EH (cell line): ENCODE measurements around the gene FAM171A2.
"Not testable (repeated sequence)": the region's sequence is repeated elsewhere in the genome, so short reads cannot be mapped to it uniquely, and the experiment has no call there.

Experiments used
- DNase-seq: peaks from one replicate; pipeline ENCODE4 v3.0.0-alpha.2; 2015; ENCODE audit warnings: low read depth

Gene FAM171A2

GRCh38 chr17:44383861-44384260, 20.2 kb upstream of the FAM171A2 start:
- no peak for DNase-seq

- DNase-seq, result no peak
These were observed 19.7 kb upstream of the FAM171A2 start for GRCh38 chr17:44383363-44383762.

- no peak for DNase-seq
These were observed 19.3 kb upstream of the FAM171A2 start for GRCh38 chr17:44382917-44383316.

GRCh38 chr17:44381810-44382305, 18.2 kb upstream of the FAM171A2 start:
- DNase-seq, result no peak

GRCh38 chr17:44380767-44381166, 17.1 kb upstream of the FAM171A2 start:
- DNase-seq, result no peak

GRCh38 chr17:44379887-44380286, 16.2 kb upstream of the FAM171A2 start:
- no peak for DNase-seq

- DNase-seq, result no peak
These were observed 14.6 kb upstream of the FAM171A2 start for GRCh38 chr17:44378171-44378705.

GRCh38 chr17:44376779-44377178, 13.1 kb upstream of the FAM171A2 start:
- no peak for DNase-seq

- peak; percentile 35 for DNase-seq
These were observed 12.5 kb upstream of the FAM171A2 start for GRCh38 chr17:44376124-44376523.

- no peak for DNase-seq
These were observed 11.8 kb upstream of the FAM171A2 start for GRCh38 chr17:44375196-44376017.

- no peak for DNase-seq
These were observed 10.9 kb upstream of the FAM171A2 start for GRCh38 chr17:44374306-44375195.

GRCh38 chr17:44372036-44372435, 8.4 kb upstream of the FAM171A2 start:
- no peak for DNase-seq

- DNase-seq, result not testable (repeated sequence)
These were observed 5.9 kb upstream of the FAM171A2 start for GRCh38 chr17:44369414-44370023.

GRCh38 chr17:44368391-44369243, 5.0 kb upstream of the FAM171A2 start:
- not testable (repeated sequence) for DNase-seq

- DNase-seq, result no peak
These were observed 3.8 kb upstream of the FAM171A2 start for GRCh38 chr17:44367231-44367979.

- not testable (repeated sequence) for DNase-seq
These were observed 1.4 kb upstream of the FAM171A2 start for GRCh38 chr17:44365051-44365450.

GRCh38 chr17:44362949-44363612, 572 bp downstream of the FAM171A2 start:
- no peak for DNase-seq

GRCh38 chr17:44362459-44362948, 1.1 kb downstream of the FAM171A2 start:
- DNase-seq, result no peak
